HG03064 (cell line): ENCODE measurements around the gene WDR59.
"Not testable (repeated sequence)": the region's sequence is repeated elsewhere in the genome, so short reads cannot be mapped to it uniquely, and the experiment has no call there.

Source experiments
- ATAC-seq: cut with Tn5 transposase; IDR thresholded peaks from one replicate; pipeline ENCODE4 v1.9.1; 2021; ENCODE audit warnings: low read depth; ENCODE audit not compliant: unreplicated experiment

The WDR59 gene

DNA sequence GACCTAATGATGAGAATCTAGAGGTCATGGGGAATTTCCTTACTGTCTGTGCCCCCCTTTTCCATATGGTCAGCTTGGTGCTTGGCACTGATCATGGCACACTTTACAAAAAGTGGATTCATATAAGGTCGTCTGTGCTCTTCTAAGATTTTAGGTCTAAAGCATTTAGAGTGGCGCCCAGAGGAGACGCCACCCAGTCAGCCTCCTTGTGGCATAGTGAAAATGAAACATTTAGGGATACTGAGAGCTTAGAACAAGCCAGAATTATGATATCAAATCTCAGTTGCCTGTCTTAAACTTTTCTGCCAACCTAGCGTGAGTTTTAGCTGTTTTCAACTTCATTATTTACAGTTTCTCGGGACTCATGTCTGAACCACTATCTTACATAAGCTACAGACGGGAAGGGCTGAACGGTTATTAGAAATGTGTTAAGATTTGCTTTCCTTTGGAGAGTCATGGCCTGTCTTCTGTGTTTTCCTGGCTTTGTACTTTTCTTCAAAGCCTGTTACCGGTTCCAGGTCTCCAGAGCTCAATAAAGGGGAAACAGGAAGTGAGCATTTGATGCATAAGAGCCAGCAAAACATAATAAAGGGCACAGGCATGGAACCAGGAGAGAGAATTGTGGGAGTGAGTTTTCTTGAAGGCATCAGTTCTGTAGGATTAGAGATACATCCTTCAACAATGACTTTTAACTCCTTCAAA is 27.6 kb upstream of the WDR59 start:
- peak; percentile 13 for ATAC-seq

DNA sequence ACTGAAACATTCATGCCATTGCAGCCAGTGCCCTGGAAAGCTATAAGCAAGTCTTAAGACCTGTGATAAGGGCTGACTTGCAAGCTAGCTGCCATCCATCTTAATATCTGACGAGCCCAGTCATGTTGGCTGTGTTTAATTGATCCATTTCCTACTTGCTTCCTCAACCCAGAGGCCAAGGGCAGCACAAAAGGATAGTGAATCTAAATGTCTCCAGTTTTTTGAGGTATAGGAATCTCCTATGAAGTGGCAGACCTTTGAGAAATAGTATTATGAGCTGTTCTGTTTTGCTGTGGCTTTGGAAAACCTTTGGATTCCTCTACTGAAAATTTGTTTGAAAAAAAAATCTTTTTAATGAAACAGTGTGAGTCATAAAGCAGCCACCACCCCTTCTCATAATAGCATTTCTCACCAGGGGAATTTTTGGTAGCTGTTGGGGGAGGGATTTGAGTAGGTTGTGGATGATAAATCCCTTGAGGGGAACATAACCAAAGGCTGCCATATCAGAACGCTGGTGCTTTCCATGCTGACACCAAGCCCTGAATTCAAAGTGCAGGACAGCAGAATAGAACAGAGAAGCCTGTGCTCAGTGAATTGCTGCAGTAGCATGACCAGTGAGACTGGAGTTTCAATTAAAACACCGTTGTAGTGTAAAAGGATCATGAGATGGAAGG is 26.8 kb upstream of the WDR59 start:
- peak; percentile 42 for ATAC-seq

DNA sequence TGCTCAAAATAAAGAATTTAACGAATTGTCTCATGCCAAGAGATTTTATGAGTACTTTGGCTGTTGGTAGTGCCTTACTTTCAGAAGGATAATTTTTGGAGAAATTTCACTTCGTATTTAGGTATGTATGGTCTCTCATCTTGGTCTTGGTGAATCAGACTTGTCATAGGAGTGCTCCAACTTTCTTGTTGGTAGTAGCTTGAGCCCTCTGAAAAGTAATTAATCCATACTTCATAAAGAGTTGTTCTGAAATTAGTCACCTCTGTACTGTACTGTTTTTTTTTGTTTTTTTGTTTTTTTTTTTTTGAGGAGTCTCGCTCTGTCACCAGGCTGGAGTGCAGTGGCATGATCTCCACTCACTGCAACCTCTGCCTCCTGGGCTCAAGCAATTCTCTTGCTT is 25.5 kb upstream of the WDR59 start:
- ATAC-seq = no peak

DNA sequence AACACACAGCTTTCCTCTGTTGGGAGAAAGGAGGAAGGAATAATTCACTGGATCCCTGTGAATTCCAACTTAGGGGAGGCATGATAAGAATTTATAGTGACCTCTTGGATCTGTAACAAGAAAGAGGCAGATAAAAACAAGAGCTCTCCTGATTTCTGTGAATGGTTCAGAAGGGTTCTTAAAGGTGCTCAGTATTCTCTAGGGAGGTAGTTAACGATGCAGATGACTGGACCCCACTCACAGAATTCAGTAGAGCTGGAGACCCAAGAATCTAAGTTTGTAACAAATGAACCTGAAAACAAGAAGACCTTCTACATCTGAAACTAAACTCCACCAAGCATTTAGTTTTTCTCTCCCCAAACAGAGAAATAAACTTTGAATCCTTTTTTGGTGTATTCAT is 22.5 kb upstream of the WDR59 start:
- peak; percentile 46 for ATAC-seq

DNA sequence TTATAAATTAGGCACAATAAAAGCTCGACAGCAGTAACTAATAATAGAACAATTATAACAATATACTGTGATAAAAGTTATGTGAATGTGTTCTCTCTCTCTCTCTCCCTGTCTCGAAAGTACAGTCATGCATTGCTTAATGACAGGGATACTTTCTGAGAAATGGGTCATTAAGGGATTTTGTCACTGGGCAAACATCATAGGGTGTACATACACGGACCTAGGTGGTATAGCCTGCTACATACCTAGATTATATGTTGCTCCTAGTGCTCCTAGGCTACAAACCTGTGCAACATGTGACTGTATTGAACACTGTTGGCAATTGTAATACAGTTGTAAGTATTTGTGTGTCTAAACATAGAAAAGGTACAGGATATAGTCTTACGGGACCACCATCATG is 20.8 kb upstream of the WDR59 start:
- ATAC-seq = no peak

DNA sequence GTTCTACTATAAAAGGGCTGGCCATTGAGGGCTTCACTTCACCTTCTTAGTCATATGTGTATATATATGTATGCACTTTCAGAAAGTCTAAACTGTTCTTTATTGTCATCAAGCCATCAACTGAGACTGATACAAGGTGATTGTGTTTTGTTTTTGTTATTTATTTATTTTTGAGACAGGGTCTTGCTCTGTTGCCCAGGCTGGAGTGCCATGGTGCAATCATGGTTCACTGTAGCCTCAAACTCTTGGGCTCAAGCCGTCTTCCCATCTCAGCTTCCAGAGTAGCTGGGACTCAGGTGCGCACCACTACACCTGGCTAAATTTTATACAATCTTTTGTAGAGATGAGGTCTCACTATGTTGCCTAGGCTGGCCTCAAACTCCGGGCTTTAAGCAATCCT is 19.5 kb upstream of the WDR59 start:
- no peak for ATAC-seq

DNA sequence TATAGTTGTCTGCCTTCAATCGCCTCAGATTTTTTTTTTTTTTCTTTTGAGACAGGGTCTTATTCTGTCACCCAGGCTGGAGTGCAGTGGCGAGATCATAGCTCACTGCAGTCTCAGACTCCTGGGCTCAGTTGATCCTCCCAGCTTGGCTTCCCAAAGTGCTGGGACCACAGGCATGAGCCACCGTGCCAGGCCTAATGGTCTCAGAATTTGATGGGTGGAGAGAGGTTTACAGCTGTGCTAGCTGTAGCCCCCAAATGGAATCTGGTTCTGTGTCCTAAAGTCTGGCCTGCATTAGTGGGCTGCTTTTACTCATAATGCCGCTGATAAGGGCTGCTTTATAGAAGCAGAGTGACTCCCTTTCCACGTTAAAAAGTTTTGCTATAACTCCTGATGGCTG is 19.0 kb upstream of the WDR59 start:
- no peak for ATAC-seq

DNA sequence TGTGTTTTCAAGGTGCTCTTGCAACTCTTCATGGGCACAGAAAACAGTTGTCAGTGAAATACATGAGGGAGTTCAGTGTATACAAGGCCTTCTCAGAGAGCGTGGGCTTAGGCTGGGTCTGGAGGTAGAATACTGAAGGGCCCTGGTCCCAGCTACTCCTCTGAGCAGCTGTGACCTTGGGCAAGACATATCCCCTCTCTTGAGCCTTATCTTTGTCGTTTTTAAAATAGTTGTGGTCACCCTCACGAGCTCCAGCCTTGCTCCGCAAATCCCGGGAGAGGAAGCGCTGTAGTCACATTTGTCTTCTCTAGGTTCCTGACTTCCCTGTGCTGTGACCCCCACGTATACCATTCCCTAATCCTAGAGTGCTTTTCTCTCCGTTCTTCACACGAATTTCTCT is 17.6 kb upstream of the WDR59 start:
- no peak for ATAC-seq

DNA sequence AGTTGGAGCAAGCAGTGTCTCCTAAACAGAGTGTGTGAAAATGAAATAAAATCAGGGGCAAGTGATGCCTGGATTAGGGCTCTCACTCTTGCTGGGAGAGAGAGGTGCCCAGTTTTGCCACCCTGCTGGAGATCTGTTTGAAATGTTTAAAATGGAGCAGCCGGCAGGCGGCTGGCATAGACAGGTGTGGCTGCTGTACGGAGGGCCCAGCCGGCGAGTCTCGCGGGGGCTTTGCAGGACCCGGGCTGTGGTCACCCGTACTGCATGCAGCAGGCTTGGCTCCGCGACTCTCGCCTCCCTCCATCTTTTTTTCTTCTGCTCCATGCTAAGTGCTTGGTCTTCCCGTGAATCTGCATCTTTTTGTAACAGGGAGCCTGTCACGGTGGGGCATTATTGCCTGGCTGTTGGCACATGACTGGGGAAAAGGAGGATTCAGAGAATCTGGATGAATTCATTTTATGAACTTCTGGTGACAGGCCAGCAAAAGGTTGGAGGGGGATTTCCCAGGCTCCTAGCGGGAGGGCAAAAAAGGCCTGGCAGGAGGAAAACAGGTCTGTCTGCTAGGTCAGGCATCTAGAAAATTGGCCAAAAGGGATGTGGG is 15.7 kb upstream of the WDR59 start:
- no peak for ATAC-seq

DNA sequence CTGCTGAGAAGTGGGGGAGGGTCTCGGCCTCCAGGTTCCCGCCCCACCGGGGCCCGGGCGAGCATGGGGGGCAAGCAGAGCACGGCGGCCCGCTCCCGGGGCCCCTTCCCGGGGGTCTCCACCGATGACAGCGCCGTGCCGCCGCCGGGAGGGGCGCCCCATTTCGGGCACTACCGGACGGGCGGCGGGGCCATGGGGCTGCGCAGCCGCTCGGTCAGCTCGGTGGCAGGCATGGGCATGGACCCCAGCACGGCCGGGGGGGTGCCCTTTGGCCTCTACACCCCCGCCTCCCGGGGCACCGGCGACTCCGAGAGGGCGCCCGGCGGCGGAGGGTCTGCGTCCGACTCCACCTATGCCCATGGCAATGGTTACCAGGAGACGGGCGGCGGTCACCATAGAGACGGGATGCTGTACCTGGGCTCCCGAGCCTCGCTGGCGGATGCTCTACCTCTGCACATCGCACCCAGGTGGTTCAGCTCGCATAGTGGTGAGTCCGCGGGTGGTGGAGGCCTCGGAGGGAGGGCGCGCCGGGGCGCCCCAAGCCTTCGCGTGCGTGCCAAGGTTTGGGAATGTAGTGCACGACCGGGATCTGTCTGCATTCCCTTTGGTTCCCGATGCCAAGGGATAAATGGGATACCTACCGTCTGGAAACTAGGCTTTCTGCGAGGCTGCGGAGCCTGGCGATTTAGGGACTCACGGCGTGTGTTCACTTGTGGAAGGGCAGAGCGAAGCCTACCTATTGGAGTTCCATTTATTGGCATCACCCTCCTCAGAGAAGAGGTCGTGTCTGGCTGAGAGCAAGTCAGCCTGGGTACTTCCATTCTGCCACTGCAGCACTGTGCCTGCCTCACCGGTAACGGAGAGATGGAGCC is 14.9 kb upstream of the WDR59 start:
- ATAC-seq = no peak

DNA sequence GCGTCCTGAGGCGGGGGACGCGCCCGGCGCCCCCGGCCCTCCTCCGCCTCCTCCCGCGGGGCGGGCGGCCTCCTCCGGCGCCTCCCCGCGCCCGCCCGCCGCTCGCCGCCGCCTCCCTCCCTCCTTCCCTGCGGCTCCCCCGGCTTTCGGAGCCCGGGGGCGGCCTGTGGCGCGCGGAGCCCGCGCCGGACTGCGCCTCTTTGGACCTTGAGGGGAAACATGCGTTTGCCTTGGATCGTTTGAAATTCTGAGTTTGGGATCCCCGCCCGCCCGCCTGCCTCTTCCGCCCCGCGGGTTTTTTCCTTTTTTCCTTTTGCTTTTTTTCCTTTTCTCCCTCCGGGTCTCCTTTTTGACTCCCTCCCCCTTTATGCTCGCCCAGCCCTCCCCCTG is 14.3 kb upstream of the WDR59 start:
- ATAC-seq = peak; percentile 27

DNA sequence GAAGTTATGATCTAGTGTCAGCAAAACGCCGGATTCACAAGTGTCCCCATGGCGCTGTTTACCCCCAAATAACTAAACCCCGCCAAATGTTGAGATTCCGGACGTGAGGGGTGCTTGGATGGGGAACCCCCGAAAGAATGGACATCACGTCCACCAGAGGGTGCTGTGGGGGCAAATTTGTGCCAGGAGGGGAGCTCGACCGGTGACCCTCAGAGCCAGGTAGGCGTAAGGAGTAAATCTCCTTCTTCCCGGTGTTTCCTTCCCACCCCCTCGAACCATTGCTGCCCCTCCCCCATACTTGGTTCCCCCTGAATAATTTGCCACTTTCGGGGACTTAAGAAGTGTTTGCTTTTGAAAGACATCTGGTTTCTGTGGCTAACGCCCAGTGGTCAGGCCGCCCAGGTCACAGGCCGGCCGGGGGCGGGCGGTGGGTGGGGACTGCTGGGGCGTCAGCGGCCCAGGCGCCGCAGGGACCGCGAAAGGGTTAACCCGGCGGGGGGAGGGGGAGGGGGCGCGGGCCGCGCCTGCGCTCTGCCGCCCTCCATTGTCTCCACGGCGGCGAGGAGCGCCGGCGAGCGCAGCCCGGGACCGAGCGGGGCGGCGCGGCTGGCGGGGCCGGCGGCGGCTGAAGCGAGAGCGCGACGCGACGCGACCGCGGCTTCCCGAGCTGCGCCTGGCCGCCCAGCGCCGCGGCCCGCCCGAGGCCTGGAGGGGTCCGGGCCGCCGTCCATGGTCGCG is 13.7 kb upstream of the WDR59 start, which contains the start of gene ZNRF1:
ZNRF1 (plus strand) TSS at position 544 of the 738 bp plus-strand sequence. CDS start 648 bp downstream, outside the sequence.
- peak; percentile 50 for ATAC-seq

DNA sequence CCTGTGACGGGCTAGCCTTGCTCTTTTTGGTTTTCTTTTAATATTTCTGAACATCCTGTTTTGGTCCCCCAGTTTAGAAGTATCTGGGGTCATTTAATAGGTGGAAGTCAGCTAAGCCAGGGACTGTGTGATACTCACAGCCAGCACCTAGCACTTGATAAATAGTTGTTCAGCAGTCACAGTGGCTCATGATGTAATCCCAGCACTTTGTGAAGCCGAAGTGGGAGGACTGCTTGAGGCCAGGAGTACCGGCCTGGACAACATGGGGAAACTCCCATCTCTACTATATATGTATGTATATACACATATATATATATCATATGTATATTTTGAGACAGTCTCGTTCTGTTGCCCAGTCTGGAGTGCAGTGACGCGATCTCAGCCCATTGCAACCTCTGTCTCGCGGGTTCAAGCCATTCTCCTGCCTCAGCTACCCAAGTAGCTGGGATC is 12.1 kb upstream of the WDR59 start:
- no peak for ATAC-seq

DNA sequence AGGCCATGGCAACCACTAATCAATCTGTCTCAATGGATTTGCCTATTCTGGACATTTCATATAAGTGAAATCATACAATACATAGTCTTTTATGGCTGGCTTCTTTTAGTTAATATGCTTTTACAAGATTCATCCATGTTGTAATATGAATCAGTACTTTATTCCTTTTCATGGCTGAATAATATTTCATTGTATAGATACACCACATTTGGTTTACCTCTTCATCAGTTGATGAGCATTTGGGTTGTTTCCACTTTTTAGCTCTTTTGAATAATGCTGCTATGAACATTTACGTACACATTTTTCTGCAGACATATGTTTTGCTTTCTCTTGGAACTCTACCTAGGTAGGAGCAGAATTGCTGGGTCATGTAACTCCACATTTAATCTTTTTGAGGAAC is 11.1 kb upstream of the WDR59 start:
- no peak for ATAC-seq

DNA sequence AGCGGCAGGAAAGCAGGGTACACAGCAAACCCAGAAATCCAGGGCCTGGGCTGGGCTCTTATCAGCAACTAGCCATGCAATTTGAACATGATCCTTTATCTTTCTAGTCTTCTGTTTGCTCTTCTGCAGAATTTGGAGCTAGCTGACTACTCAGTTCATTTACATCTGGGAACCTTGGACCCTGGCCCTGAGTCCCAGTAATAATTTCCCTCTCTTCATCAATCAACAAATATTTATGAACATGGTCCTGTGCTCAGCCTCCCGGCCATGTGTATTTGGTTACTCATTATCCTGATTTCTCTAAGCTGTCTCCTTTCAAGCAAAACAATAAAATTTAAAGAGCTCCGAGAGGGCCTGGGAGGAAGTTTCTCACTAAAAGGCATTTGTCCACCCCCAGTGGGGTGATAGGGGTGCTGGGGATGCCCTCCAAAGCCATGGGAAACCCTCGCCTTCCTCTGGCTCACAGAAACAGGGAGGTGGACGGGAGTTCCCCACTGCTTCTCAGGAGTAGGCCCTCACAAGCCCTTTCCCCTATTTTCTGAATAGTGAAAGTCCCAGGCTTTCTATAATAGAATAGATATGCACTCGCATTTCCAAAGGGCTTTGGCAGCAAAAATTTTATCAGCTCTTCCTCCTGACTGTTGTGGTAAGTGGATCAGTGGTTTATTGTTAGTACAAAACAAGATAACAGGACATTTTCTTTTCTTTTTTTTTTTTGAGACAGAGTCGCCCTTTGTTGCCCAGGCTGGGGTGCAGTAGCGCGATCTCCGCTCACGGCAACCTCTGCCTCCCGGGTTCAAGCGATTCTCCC is 6.9 kb upstream of the WDR59 start:
- ATAC-seq = no peak

DNA sequence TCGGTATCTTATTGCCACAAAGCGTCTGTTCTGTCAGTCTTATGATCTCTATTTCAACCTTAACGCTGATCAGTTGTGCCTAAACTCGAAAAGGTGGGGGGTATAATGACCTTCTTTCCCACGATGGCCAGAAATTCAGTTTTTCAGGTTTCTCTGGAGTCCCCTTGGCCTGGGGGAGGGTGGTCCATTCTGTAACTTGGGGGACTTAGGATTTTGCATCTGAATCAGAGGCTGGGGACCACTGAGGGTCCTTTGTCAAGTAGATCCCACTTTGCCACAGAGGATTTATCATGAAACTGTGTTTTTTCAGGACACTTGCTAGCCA is 6.3 kb upstream of the WDR59 start:
- no peak for ATAC-seq

DNA sequence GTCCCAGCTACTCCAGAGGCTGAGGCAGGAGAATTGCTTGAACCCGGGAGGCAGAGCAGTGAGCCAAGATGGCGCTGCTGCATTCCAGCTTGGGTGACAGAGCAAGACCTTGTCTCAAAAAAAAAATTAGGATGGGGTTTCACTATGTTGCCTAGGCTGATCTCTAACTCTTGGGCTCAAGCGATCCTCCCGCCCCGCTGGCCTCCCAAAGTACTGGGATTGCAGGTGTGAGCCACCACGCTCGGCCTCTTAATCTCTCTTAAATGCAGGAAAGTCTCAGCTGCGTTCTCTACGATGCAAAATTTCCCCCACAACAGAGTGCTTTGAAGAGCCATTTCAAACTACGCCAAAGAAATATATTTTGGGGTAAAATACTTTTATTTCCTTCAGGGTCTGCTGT is 5.9 kb upstream of the WDR59 start:
- ATAC-seq = no peak

DNA sequence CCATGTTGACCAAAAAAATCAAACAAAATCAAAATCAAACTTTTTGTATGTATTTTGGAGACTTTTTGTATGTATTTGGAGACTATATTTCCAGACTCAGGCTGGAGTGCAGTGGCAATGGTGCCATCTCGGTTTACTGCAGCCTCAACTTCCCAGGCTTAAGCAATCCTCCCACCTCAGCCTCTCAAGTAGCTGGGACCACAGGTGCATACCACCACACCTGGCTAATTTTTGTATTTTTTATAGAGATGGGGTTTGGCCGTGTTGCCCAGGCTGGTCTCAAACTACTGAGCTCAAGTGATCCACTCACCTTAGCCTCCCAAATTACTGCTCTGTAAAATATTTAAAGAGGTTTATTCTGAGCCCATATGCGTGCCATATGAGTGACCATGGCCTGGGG is 4.9 kb upstream of the WDR59 start:
- ATAC-seq = not testable (repeated sequence)

DNA sequence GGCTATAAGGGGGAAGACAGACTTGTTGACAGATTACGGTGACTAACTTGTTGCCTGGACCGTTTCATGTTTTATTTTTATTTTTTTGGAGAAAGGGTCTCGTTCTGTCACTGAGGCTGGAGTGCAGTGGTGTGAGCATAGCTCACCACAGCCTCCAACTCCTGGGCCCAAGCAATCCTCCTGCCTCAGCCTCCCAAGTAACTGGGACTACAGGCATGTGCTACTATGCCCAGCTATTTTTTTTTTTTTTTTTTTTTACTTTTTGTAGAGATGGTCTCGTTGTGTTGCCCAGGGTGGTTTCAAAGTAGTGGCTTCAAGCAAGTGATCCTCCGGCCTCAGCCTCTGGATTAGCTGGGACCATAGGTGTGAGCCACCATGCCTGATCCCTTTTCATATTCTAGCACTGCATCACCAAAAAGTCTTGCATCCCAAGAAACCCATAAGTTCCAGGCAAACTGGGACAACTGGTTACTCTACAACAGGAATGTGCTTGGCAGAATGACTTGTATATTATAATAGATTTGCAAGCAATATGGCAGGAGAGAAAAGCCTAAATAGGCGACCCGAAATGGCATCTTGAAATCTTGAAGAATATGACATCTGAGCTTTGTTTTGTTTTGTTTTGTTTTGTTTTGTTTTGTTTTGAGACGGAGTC is 2.2 kb upstream of the WDR59 start:
- no peak for ATAC-seq
